Measurements from ENCODE around the gene FSTL4. TPM values are rescaled to one million over a fixed set of nuclear protein-coding genes. Genes with fewer than 3 reads are reported as not detected.

Gene FSTL4
- total RNA-seq, 4 donors from 2014 or later: 0.27 TPM; not detected in 3

DNA sequence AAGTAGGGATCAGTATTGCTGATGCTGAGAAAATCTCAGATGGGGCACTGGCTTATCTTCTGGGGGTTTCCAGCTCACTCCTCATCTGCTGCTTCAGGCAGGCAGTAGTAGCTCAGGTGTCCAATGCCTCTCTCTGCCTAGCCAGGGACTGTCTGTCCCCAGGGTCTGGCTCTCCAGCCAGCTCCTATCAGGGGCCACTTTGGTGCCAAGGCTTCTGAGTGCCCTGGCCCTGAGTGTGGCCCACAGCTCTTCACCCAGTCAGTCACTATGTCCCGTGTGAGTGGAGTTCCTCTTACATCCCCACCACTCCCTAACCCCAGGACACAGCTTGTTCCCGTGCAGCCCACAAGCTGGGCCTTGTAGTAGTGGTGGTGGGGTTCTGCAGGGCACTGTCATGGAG is 309.0 kb downstream of the FSTL4 start:
- no peaks in the 10 kb centered on the region for H3K9me3 ChIP-seq
- no peak overlapping the region for H3K27ac ChIP-seq
- 73% methylated on average over 2 of the region's 2 CpGs; no CpG with 5 or more reads in 1 of the 2 donors for WGBS, 2 donors (ENCODE audit: low coverage in 1 of 2)
- TF ChIP-seq, protein P1, sequence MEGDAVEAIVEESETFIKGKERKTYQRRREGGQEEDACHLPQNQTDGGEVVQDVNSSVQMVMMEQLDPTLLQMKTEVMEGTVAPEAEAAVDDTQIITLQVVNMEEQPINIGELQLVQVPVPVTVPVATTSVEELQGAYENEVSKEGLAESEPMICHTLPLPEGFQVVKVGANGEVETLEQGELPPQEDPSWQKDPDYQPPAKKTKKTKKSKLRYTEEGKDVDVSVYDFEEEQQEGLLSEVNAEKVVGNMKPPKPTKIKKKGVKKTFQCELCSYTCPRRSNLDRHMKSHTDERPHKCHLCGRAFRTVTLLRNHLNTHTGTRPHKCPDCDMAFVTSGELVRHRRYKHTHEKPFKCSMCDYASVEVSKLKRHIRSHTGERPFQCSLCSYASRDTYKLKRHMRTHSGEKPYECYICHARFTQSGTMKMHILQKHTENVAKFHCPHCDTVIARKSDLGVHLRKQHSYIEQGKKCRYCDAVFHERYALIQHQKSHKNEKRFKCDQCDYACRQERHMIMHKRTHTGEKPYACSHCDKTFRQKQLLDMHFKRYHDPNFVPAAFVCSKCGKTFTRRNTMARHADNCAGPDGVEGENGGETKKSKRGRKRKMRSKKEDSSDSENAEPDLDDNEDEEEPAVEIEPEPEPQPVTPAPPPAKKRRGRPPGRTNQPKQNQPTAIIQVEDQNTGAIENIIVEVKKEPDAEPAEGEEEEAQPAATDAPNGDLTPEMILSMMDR (IDR thresholded peaks at IDR 0.05): no peak
- TF ChIP-seq EP300 (IDR thresholded peaks at IDR 0.05; ENCODE audit: low read depth) (no peak), POLR2A (IDR thresholded peaks at IDR 0.05) (no peak), POLR2AphosphoS5 (IDR thresholded peaks at IDR 0.05) (no peak)
- no peaks in the 10 kb centered on the region for H3K4me1 ChIP-seq
- DNase-seq: no peak
- H3K27me3 ChIP-seq: no peaks in the 10 kb centered on the region
- H3K36me3 ChIP-seq: no peaks in the 10 kb centered on the region
- in situ Hi-C loops (cut with MboI; ENCODE audit: low pct_ligation_motif_present in 1 of 4, low pct_unique_long_range_greater_than_20kb in 1 of 4, low sequenced_read_pairs in 3 of 4): no loop called here
- H3K4me3 ChIP-seq: no peak overlapping the region
- intact Hi-C loops (cut with DNase I; ENCODE audit: low total_unique reads): no loop called here

DNA sequence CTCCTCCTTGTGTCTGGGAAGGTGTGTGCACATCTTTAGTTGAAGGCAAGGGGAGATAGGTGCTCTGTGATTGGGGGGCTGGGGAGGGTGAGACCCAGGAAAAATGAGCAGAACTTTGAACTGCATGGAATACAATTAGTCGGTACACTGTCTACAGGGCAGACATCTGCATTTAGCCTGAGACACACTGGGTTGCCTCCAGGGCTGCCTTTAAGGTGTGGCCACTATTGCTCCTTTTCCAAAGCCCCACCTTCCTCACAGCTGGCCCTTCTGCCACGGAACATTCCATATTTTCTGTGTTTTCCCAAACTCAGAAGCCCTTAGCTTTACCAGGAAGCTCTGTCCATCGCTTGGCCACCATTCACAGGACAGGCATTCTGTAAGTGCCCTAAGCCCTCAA is 312.6 kb downstream of the FSTL4 start:
- intact Hi-C loops (cut with DNase I; ENCODE audit: low total_unique reads): no loop called here
- no peaks in the 10 kb centered on the region for H3K4me1 ChIP-seq
- no peak overlapping the region for H3K4me3 ChIP-seq
- H3K9me3 ChIP-seq: no peaks in the 10 kb centered on the region
- DNase-seq: no peak
- H3K27me3 ChIP-seq: no peaks in the 10 kb centered on the region
- no peak for TF ChIP-seq POLR2AphosphoS5 (IDR thresholded peaks at IDR 0.05)
- no peak for TF ChIP-seq EP300 (IDR thresholded peaks at IDR 0.05; ENCODE audit: low read depth)
- TF ChIP-seq, protein P1 (IDR thresholded peaks at IDR 0.05): no peak
- no peak for TF ChIP-seq POLR2A (IDR thresholded peaks at IDR 0.05)
- WGBS, 2 donors (ENCODE audit: low coverage in 1 of 2): 57 to 59% methylated on average over 1 to 3 of the region's 3 CpGs
- in situ Hi-C loops (cut with MboI; ENCODE audit: low pct_ligation_motif_present in 1 of 4, low pct_unique_long_range_greater_than_20kb in 1 of 4, low sequenced_read_pairs in 3 of 4): loop anchor here in 3 of 4 donors (25.0 kb wide), 1 partner anchor 187 kb away; no protein-coding TSS in a partner anchor
- H3K27ac ChIP-seq: no peak overlapping the region
- no peaks in the 10 kb centered on the region for H3K36me3 ChIP-seq

DNA sequence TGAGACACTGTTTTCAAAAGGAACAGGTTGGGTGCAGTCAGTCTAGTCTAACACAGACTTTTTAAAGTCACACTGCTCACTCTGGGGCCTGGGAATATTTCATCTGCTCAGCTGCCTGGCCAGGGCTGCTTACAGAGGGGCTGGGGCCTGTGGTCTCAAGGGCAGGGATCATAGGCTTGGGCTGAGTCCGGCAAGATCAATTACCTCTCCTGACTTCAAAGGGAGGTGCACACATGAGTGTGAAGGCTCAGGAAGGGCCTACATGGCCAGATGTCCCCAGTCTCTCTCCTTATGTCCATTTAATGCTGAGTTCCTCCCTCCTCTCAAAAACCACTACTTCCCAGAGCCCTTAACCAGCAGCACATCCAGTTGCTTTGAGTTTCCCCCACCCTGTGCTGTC is 313.3 kb downstream of the FSTL4 start:
- Histone ChIP-seq H3K4me1 (no peaks in the 10 kb centered on the region), H3K27me3 (no peaks in the 10 kb centered on the region), H3K27ac (no peak overlapping the region), H3K9me3 (no peaks in the 10 kb centered on the region), H3K4me3 (no peak overlapping the region), H3K36me3 (no peaks in the 10 kb centered on the region)
- intact Hi-C loops (cut with DNase I; ENCODE audit: low total_unique reads): no loop called here
- TF ChIP-seq POLR2A (IDR thresholded peaks at IDR 0.05) (no peak), POLR2AphosphoS5 (IDR thresholded peaks at IDR 0.05) (no peak)
- TF ChIP-seq, protein P1 (IDR thresholded peaks at IDR 0.05): no peak
- in situ Hi-C loops (cut with MboI; ENCODE audit: low pct_ligation_motif_present in 1 of 4, low pct_unique_long_range_greater_than_20kb in 1 of 4, low sequenced_read_pairs in 3 of 4): loop anchor here in 3 of 4 donors (25.0 kb wide), 1 partner anchor 187 kb away; no protein-coding TSS in a partner anchor
- 71% methylated on average over 1 of the region's 1 CpG; no CpG with 5 or more reads in 1 of the 2 donors for WGBS, 2 donors (ENCODE audit: low coverage in 1 of 2)
- DNase-seq: no peak

DNA sequence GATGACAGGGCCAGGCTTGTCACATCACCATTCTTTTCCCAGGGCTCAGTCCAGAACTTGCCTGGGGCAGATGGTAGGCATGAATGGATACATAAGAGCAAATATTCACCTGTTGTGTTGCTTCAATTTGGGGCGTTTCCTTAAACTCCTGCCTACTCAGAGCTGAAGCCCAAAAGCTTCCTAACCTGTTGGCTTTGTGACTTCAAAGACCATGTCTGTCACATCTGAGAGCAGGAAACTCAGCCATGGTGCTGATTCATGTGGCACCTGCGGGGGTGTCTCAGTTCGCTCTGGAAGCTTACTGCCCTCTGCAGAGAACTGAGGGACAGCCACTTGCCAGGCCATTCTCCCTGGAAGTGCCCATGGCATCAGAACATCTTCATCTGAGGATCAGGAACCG is 313.9 kb downstream of the FSTL4 start:
- no peak for TF ChIP-seq EP300 (IDR thresholded peaks at IDR 0.05; ENCODE audit: low read depth)
- TF ChIP-seq, protein P1 (IDR thresholded peaks at IDR 0.05): no peak
- TF ChIP-seq POLR2A (IDR thresholded peaks at IDR 0.05): no peak
- no peak for TF ChIP-seq POLR2AphosphoS5 (IDR thresholded peaks at IDR 0.05)
- Histone ChIP-seq H3K9me3 (no peaks in the 10 kb centered on the region), H3K27ac (no peak overlapping the region), H3K4me3 (no peak overlapping the region), H3K36me3 (no peaks in the 10 kb centered on the region), H3K27me3 (no peaks in the 10 kb centered on the region), H3K4me1 (no peaks in the 10 kb centered on the region)
- in situ Hi-C loops (cut with MboI; ENCODE audit: low pct_ligation_motif_present in 1 of 4, low pct_unique_long_range_greater_than_20kb in 1 of 4, low sequenced_read_pairs in 3 of 4) (loop anchor here in 3 of 4 donors (25.0 kb wide), 1 partner anchor 186 kb away; no protein-coding TSS in a partner anchor), intact Hi-C loops (cut with DNase I; ENCODE audit: low total_unique reads) (no loop called here)
- 88% methylated on average over 4 of the region's 4 CpGs; no CpG with 5 or more reads in 1 of the 2 donors for WGBS, 2 donors (ENCODE audit: low coverage in 1 of 2)
- DNase-seq: no peak

Data from transverse colon (tissue), 4 donors.